H1 (cell line): ENCODE results near the gene GNA12. TPM values are rescaled to one million over a fixed set of nuclear protein-coding genes. Genes with fewer than 3 reads are reported as not detected.

Experiments
- CTCF ChIA-PET: fragments of 300-600 bp; sonication (Branson Sonifier 250); formaldehyde crosslinking; loops from one replicate; lab custom pipeline; 2021; ENCODE audit not compliant: partially characterized antibody; lab: Charles Lee
- POLR2A ChIA-PET: fragments of 300-600 bp; sonication (Branson Sonifier 250); formaldehyde crosslinking; loops from one replicate; lab custom pipeline; 2021; ENCODE audit warnings: inconsistent platforms; ENCODE audit not compliant: partially characterized antibody; lab: Charles Lee
- DNase-seq, 2 experiments: peaks; one replicate each; pipeline versions ENCODE4 v3.0.0 to v3.0.0-alpha.2; 2010 to 2022; ENCODE audit warnings: low spot score in 2 of 2, low read depth in 1 of 2, mixed read lengths in 1 of 2
- FAIRE-seq: peaks from 2 replicates; lab custom pipeline; 2011; peaks lifted over from hg19 to GRCh38; lab: Jason Lieb, UNC
- H2AFZ ChIP-seq: 2 replicates; pipeline ENCODE4 v1.8.1; 2012; ENCODE audit warnings: low read length, inconsistent platforms
- H2AK5ac ChIP-seq: 2 replicates; pipeline ENCODE4 v1.6.1; 2013; ENCODE audit warnings: low read depth, low read length
- H2BK120ac ChIP-seq: replicated peaks from 2 replicates; pipeline ENCODE3; 2013; ENCODE audit warnings: low read depth, low read length, inconsistent platforms
- H2BK12ac ChIP-seq: 2 replicates; pipeline ENCODE4 v1.6.1; 2013; ENCODE audit warnings: low read depth, low read length
- H2BK15ac ChIP-seq: 2 replicates; pipeline ENCODE4 v1.6.1; 2013; ENCODE audit warnings: low read length
- H2BK20ac ChIP-seq: 2 replicates; pipeline ENCODE4 v1.6.1; 2013; ENCODE audit warnings: low read length
- H2BK5ac ChIP-seq: 2 replicates; pipeline ENCODE4 v1.6.1; 2013; ENCODE audit warnings: low read depth, low read length
- H3K14ac ChIP-seq: 2 replicates; pipeline ENCODE4 v1.6.1; 2013; ENCODE audit warnings: inconsistent platforms; ENCODE audit not compliant: insufficient read length
- H3K18ac ChIP-seq: 2 replicates; pipeline ENCODE4 v1.6.1; 2013; ENCODE audit warnings: low read length; ENCODE audit errors: extremely low read depth
- H3K23ac ChIP-seq: 2 replicates; pipeline ENCODE4 v1.6.1; 2013; ENCODE audit warnings: inconsistent platforms; ENCODE audit not compliant: insufficient read length
- H3K23me2 ChIP-seq: 2 replicates; pipeline ENCODE4 v1.6.1; 2013; ENCODE audit warnings: low read depth, low read length
- H3K27ac ChIP-seq: 2 replicates; pipeline ENCODE4 v1.6.1; 2011; ENCODE audit warnings: low read depth, low read length, inconsistent platforms
- H3K27me3 ChIP-seq, 4 experiments: replicated peaks in 1 of 4; 1 replicate in 1 of 4; 2 replicates in 3 of 4; pipeline versions ENCODE4 v1.6.1 to v1.8.1; 2011 to 2013; ENCODE audit warnings: low read length in 3 of 4, mild to moderate bottlenecking in 3 of 4, inconsistent platforms in 2 of 4, mixed read lengths in 2 of 4, moderate library complexity in 1 of 4; ENCODE audit not compliant: control insufficient read depth in 3 of 4, insufficient read depth in 3 of 4; ENCODE audit errors: extremely low read depth in 1 of 4
- H3K36me3 ChIP-seq, 4 experiments: 2 replicates each; pipeline versions ENCODE4 v1.6.1 to v1.8.1; 2011 to 2013; ENCODE audit warnings: mild to moderate bottlenecking in 4 of 4, low read length in 3 of 4, moderate library complexity in 2 of 4, control low read depth in 1 of 4, inconsistent platforms in 1 of 4; ENCODE audit not compliant: insufficient read depth in 4 of 4, control insufficient read depth in 2 of 4
- H3K4ac ChIP-seq: replicated peaks from 2 replicates; pipeline ENCODE3; 2013; ENCODE audit warnings: low read length, low read depth, mixed read lengths, inconsistent platforms; ENCODE audit not compliant: insufficient read length
- H3K4me1 ChIP-seq, 4 experiments: replicated peaks in 1 of 4; 1 replicate in 1 of 4; 2 replicates in 3 of 4; pipeline versions ENCODE4 v1.6.1 to v1.8.1; 2011 to 2013; ENCODE audit warnings: low read length in 3 of 4, inconsistent platforms in 2 of 4, mixed read lengths in 1 of 4; ENCODE audit not compliant: insufficient read depth in 4 of 4, control insufficient read depth in 3 of 4
- H3K4me2 ChIP-seq, 2 experiments: 2 replicates each; pipeline versions ENCODE4 v1.6.1 to v1.8.1; 2011 to 2013; ENCODE audit warnings: low read depth in 2 of 2, low read length in 2 of 2, control low read depth in 1 of 2, inconsistent platforms in 1 of 2, mild to moderate bottlenecking in 1 of 2; ENCODE audit not compliant: insufficient read depth in 1 of 2
- H3K4me3 ChIP-seq, 4 experiments: fragments of 200-600, 300-600 bp in 1 of 4; sonication (generic), shearing (Covaris generic), sonication (Bioruptor Twin) in 1 of 4; 2 replicates each; pipeline versions ENCODE4 v1.5.1 to v1.8.1; 2011 to 2016; ENCODE audit warnings: low read length in 4 of 4, low read depth in 3 of 4, control low read depth in 2 of 4, inconsistent platforms in 2 of 4, mild to moderate bottlenecking in 2 of 4, mixed read lengths in 1 of 4, moderate library complexity in 1 of 4; ENCODE audit not compliant: insufficient read depth in 2 of 4; ENCODE audit errors: extremely low read depth in 1 of 4
- H3K56ac ChIP-seq: replicated peaks from 2 replicates; pipeline ENCODE3; 2013; ENCODE audit warnings: low read depth, mild to moderate bottlenecking, mixed read lengths, low read length, inconsistent platforms; ENCODE audit not compliant: insufficient read length
- H3K79me1 ChIP-seq: 2 replicates; pipeline ENCODE4 v1.6.1; 2013; ENCODE audit warnings: low read depth, low read length, control low read depth
- H3K79me2 ChIP-seq, 2 experiments: 2 replicates each; pipeline versions ENCODE4 v1.6.1 to v1.8.1; 2012 to 2013; ENCODE audit warnings: low read length in 2 of 2, mild to moderate bottlenecking in 2 of 2, inconsistent platforms in 1 of 2; ENCODE audit not compliant: insufficient read depth in 2 of 2, control insufficient read depth in 1 of 2
- H3K9ac ChIP-seq, 4 experiments: replicated peaks in 1 of 4; 1 replicate in 1 of 4; 2 replicates in 3 of 4; pipeline versions ENCODE4 v1.6.1 to v1.8.1; 2011 to 2013; ENCODE audit warnings: low read depth in 3 of 4, low read length in 3 of 4, control low read depth in 2 of 4, mild to moderate bottlenecking in 2 of 4, moderate library complexity in 2 of 4, inconsistent platforms in 1 of 4; ENCODE audit errors: extremely low read depth in 1 of 4
- H3K9me3 ChIP-seq, 2 experiments: 2 replicates each; pipeline versions ENCODE4 v1.6.1 to v1.8.1; 2012 to 2013; ENCODE audit warnings: mild to moderate bottlenecking in 2 of 2, moderate library complexity in 2 of 2, control low read depth in 1 of 2, inconsistent platforms in 1 of 2, low read depth in 1 of 2, low read length in 1 of 2, mixed read lengths in 1 of 2; ENCODE audit not compliant: insufficient read depth in 2 of 2
- H4K20me1 ChIP-seq, 2 experiments: replicated peaks in 1 of 2; 2 replicates each; pipeline versions ENCODE3 to v1.8.1; 2011 to 2013; ENCODE audit warnings: inconsistent platforms in 2 of 2, low read length in 2 of 2, mild to moderate bottlenecking in 1 of 2; ENCODE audit not compliant: insufficient read depth in 2 of 2, control insufficient read depth in 1 of 2
- H4K5ac ChIP-seq: 2 replicates; pipeline ENCODE4 v1.6.1; 2013; ENCODE audit warnings: low read length, low read depth, mixed read lengths, inconsistent platforms; ENCODE audit not compliant: insufficient read length
- H4K8ac ChIP-seq: 2 replicates; pipeline ENCODE4 v1.8.0; 2013; ENCODE audit warnings: mild to moderate bottlenecking, moderate library complexity, low read length, inconsistent platforms; ENCODE audit not compliant: insufficient read depth; ENCODE audit errors: extremely low read depth
- H4K91ac ChIP-seq: replicated peaks from 2 replicates; pipeline ENCODE3; 2013; ENCODE audit warnings: low read length, mixed read lengths, inconsistent platforms; ENCODE audit not compliant: insufficient read length
- CREB1 ChIP-seq: IDR thresholded peaks from 2 replicates; pipeline ENCODE4 v1.6.1; 2012; ENCODE audit warnings: inconsistent platforms
- EZH2 ChIP-seq: fragments of 200-600 bp; sonication (generic); IDR thresholded peaks from 2 replicates; pipeline ENCODE4 v1.7.1; 2012; ENCODE audit warnings: low read depth, mild to moderate bottlenecking, moderate library complexity, low read length, inconsistent platforms; ENCODE audit not compliant: severe bottlenecking
- RNF2 ChIP-seq: fragments of 200-900, 300-1000 bp; sonication (generic); IDR thresholded peaks from 2 replicates; pipeline ENCODE4 v1.7.1; 2016; ENCODE audit warnings: borderline replicate concordance, low read depth, mild to moderate bottlenecking, antibody characterized with exemption, low read length; ENCODE audit not compliant: poor library complexity, severe bottlenecking; ENCODE audit errors: missing control alignments
- SRF ChIP-seq: IDR thresholded peaks from 2 replicates; pipeline ENCODE4 v1.6.1; 2011; ENCODE audit warnings: mild to moderate bottlenecking, low read depth, low read length, moderate library complexity
- WGBS, 2 experiments: shearing (Covaris generic) in 1 of 2; methylation state at CpG; one replicate each; pipeline versions ENCODE4 v1.1.6 to v1.1.7; 2013 to 2015; ENCODE audit warnings: low lambda C conversion rate in 2 of 2, mixed read lengths in 2 of 2, inconsistent platforms in 1 of 2, low coverage in 1 of 2, missing lambda C conversion rate in 1 of 2; ENCODE audit not compliant: insufficient replicate concordance in 2 of 2, insufficient coverage in 1 of 2, insufficient read length in 1 of 2; ENCODE audit errors: extremely low coverage in 1 of 2, missing lambda C conversion rate in 1 of 2; 5-methylcytosine and 5-hydroxymethylcytosine counted together
- polyA plus RNA-seq, 7 experiments: library from polyadenylated mRNA; depleted of rRNA in 3 of 7; stranded (reverse) in 5 of 7; unstranded in 2 of 7; fragments of >200 nt in 5 of 7; fragments of 200-250 nt in 2 of 7; gene quantifications; 1 replicate in 5 of 7; 2 replicates in 1 of 7; 4 replicates in 1 of 7; pipeline versions ENCODE4 v1.2.1 to v1.2.3, GENCODE V29; 2011 to 2013; ENCODE audit warnings: missing spikeins in 2 of 7, mixed read lengths in 2 of 7
- total RNA-seq: library from RNA; stranded (reverse); fragmentation: NEBNext Ultra II Directional; extraction: Animal tissue kit (Norgen Biotek cat#: 25700); gene quantifications from 2 replicates; pipeline ENCODE4 v1.2.1, GENCODE V29; 2021

The GNA12 gene
- total and polyA plus RNA-seq, 2 of the 8 experiments (the other 6 are each of a cell fraction or from before 2014, with no cell fraction given): 96.5 to 109 TPM

DNA sequence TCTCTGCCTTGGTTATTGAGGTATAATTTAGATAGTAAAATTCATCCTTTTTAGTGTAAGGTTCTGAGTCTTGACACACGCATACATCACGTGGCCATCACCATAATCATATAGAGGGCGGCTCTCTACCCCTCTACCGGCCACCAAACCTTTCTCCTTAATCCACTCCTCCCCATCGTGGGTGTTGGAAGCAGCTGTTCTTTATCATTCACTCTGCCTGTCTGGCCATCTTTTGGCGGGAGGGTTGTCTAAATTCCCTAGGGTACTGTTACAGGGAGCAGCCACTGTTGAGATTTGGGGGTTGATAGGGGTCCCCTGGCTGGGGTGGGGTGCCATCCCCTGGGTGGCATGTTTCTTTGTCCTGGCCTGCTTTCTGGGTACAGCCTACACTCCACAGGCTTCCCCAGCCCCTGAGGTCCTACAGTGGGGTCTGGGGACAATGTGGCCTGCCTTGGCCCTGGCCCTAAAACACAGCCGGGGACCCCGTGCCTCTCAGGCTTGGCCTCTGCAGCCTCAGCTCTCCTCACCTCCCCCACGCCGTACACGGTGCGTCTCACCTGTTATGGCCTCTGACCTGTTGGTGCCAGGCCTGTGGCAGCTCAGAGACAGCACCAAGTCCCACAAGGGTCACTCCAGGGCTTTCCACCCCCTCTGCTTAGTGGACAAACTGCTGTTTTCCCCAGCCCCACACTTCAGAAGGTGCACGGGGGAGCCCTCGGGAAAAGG lies 138.6 kb downstream of the GNA12 start:
- H3K27ac ChIP-seq: no peak overlapping the region
- H3K4me2 ChIP-seq: no peak overlapping the region
- H3K36me3 ChIP-seq: no peaks in the 10 kb centered on the region
- H3K14ac ChIP-seq: no peak overlapping the region
- H4K8ac ChIP-seq: no peak overlapping the region; the same call in 1 of the 2 replicates
- H3K18ac ChIP-seq: no peak overlapping the region
- no peaks in the 10 kb centered on the region for H3K9me3 ChIP-seq
- H3K4me3 ChIP-seq: no peak overlapping the region
- ChIA-PET POLR2A (interaction anchor here (1.2 kb wide), 1 partner anchor 101 kb away, joined by 4 read pairs; no protein-coding TSS in a partner anchor), CTCF (interaction anchor here (0.6 to 8.0 kb wide), 6 partner anchors 12 to 495 kb away, joined by 3 to 125 read pairs (median 7); no protein-coding TSS in a partner anchor)
- H2BK5ac ChIP-seq: no peak overlapping the region
- H4K20me1 ChIP-seq: peaks cover 0 to 1% of the 10 kb centered on the region in 2 experiments
- no peak for FAIRE-seq
- H3K23ac ChIP-seq: no peak overlapping the region
- TF ChIP-seq RNF2 (no peak), CREB1 (no peak), EZH2 (no peak), SRF (no peak)
- no peaks in the 10 kb centered on the region for H3K79me2 ChIP-seq
- DNase-seq: no peak
- no peaks in the 10 kb centered on the region for H3K23me2 ChIP-seq
- no peak overlapping the region for H2AK5ac ChIP-seq
- H4K91ac ChIP-seq: no peak overlapping the region
- no peaks in the 10 kb centered on the region for H3K27me3 ChIP-seq
- 0 out of 2 replicates have a peak overlapping the region, but pooled peaks have one; percentile 61 for H2BK15ac ChIP-seq
- H2AFZ ChIP-seq: no peak overlapping the region
- H2BK120ac ChIP-seq: no peak overlapping the region
- no peak overlapping the region for H3K4ac ChIP-seq
- no peak overlapping the region for H3K9ac ChIP-seq
- 89% methylated on average over 14 of the region's 14 CpGs; no CpG with 5 or more reads in 1 of the 2 experiments for WGBS, 2 experiments
- peaks cover 0 to 5% (median under 1%) of the 10 kb centered on the region in 4 experiments; a peak in 1 of 7 replicates for H3K4me1 ChIP-seq
- H2BK12ac ChIP-seq: no peak overlapping the region
- no peak overlapping the region for H3K56ac ChIP-seq
- H2BK20ac ChIP-seq: no peak overlapping the region
- no peaks in the 10 kb centered on the region for H3K79me1 ChIP-seq
- H4K5ac ChIP-seq: no peak overlapping the region
